NCI-H69 (cell line): ENCODE data around the gene HS1BP3.
A peak's percentile ranks its signal among the peaks of the same experiment; 100 is the strongest.

Source experiments
- DNase-seq: peaks from one replicate; lab custom pipeline; 2025; lab: John Stamatoyannopoulos, UW

Gene HS1BP3

DNA sequence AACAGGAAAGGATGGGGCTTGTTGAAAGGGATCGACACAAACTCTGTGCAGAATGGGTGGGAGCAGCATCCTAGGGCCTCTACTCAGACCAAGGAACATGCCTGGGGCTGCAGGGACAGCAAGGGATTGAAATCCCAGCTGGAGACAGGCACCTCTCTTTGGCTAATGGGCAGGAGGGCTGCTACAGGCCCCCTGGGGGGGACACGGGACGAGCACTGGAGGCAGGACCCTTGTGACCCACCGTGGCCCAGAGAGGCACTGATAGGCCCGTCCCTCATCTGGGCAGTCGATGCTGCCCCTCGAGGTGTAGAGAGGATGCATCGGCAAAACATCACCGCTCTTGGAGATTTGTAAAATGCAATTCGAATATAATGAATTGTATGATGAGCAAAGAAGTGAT lies 5.1 kb downstream of the HS1BP3 start:
- no peak for DNase-seq

DNA sequence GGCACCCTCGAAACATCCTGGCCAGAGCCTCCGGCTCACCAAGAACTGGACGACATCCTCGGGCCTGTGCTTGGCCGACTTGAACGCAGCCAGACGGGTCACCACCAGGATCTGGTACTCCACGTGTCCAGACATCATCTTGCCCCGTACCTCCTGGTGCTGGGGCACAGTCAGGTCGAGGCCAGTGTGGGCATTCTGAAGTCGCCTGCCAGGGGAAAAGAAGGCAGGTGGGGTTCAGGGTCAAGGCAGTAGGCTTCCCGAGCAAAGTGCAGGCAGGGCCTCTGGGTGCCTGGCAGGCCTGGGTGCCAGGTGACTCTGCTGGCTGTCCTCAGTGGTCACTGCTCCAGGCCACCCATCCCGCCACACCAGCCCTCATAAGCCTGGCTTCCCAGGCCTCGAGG lies 5.6 kb downstream of the HS1BP3 start:
- DNase-seq: no peak

DNA sequence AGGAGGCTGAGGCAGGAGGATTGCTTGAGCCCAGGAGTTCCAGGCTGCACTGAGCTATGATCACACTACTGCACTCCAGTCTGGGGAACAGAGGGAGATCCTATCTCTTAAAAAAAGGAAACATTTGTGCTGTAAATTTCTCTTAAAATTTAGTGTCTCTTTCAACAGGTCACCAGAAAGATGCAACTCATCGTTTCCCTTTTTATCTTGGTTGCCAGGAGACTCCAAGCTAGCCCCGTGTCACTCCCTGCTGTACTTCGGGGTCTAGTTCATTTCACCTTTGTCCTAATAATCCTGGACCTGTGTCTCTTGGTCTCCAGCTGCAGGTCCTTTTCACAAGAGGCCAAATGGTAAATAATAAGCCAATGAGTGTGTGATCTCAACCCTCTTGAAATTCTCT lies 7.1 kb downstream of the HS1BP3 start:
- DNase-seq: no peak

DNA sequence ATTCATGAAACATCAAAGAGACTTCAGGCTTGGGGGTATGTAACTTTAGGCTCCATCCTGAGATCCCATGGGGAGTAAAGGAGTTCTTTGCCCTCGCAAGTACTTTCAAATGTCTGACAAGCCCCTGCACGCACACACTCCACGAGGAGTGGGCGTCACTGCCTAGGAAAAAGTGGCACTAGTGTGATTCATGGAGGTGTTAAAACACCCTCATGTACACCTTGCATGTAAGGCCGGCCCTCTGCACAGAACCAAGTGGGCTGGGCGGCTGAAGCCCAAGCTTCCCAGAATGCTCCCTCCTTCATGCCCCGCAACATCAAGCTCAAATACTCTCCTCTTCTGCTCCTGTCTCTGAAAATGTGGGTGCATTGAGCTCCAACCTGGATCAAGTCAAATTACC lies 7.8 kb downstream of the HS1BP3 start:
- DNase-seq: no peak

DNA sequence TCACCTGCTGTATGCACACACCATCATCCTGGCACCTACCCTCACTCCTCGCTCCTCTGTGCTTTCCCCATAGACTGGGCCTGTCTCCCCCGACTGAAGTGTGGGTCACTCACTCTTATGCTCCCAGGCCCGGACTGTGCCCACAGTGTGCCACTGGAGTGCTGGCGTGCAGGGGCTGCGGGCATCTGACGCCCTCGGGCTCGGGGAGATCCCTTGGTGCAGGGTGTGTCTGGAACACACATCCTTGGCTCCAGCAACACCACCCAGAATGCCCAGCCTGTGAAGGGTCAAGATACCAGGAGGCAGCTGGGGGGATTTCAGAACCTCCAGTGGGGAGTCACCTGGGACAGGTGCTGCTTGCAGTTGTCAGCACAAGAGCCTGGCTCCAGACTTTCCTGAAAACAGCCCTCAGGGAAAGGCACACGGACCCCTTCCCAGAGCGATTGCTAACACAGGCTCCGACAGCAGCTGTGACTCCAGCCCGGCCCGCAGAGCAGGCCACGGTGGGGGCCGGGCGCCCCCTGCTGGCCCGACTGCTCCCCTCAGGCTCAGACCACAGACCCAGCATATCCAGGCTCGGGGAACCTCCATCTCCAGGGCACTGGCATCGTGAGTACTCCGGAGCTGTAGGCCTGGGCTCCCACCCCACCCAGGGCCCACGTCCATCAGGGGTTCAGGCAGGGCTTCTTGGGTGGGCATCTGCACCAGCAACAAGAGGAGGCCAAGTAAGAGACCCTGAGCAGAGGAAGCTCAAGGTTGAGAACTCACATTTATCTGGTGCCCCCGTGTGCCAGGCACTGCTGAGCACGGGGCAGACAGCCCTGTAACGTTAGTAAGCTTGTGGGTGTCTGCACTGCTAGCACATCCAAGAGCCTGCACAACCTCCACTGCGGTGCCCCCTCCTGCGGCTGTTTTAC lies 8.6 kb downstream of the HS1BP3 start:
- DNase-seq: peak; percentile 51

DNA sequence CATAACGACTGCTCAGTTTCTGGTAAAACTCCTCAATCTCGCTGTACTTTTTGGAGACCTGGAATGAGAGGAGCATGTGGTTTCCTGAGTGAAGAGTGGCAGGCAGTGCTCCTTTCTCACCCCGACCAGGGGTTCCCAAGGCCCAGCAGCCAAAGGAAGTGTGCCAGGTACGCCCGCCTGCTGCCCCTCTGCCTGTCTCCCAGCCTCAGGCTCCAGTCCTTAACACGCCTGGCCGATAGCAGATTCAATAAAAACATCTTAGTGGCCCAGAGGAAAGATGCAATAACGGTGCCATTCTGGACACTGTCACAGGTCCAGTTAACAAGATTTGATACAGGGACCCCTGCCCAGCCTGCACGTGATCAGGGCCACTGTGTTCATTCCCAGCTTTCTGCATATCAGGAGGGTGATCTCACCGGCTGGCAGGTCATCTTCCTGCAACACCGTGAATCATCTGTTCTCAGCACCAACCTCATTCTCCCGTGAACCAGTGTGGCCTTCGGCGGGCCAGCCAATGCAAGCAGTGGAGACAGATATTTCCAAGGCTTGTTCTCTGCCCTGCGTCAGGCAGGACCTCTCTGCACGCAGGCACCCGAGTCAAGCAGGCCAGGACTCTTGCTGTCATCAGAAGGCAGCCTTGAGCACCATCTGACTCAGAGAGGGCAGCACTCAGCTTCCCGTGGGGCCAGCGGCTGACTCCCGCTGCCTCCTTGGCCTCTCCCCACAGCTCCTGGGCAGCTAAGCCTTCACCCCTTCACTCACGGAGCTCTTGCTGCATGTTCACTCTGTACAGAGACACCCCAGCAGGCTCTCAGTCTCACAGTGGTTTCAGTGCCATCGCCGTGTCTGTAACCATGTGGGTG lies 9.5 kb downstream of the HS1BP3 start:
- no peak for DNase-seq

DNA sequence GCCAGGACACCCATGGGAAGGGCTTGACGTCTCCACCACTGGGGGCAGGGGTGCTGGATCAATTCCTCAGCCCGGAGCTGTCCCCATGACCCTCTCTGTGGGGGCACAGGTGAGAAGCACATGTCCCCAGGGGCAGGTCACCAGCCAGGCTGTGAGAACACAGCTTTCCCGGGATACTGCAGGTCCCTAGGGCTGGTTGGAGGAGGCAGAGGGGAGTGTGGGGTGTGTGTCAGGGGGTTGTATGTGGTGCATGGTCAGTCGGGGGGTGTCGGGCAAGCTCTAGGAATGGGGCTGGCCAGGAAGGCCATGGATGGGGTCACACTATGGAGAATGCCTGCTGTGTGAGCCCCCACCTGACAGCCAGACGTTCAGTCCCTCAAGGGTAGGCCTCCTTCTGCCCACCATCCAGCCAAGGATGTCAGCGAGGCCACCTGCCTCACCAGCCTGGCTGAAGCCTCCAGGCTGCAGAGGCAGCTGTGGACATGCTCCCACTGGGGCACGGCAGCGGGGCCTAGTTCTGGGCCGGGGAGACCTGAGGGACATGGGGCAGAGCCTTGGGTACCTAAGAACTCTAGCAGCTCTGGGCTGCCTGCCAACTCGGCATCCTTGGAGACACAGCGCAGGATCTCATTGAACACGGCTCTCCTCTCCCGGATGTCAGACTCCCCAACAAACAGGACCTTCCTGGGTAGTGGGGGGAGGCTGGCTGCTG lies 10.3 kb downstream of the HS1BP3 start:
- no peak for DNase-seq

DNA sequence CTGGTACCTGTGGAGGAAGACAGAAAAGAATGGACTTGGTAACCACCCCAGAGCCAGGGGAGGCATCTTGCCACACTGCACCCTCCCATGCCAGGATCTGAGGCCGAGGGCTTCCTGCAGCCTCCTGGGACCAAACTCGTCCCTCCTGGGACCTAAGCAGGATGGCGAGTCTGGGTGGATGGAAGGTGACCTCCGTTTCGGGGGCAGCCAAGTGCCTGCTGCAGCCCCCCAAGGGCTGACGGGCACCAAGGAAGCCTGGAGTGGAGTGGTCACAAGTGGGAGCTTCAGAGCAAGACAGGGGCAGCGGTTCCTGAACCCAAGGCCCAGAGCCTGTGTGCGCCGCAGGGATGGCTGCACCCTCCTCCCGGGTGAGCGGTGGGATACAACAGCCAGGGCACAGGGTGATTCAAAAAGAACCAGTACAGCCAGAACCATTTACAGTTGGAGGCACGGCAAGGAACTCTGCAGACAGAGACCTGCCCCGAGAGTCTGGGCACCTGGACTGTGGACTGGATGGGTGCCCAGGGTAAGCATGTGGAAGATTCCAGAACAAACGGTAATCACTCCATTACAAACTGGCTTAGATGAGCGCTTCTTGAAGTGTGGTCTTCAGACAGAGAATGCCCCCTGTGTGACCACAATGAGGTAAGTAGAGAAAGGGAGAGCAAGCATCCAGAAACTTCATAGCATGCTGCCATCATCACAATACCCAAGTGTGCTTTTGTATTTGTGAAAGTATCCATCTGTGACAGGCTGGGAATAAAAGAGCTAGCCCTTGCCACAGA lies 12.1 kb downstream of the HS1BP3 start:
- no peak for DNase-seq

DNA sequence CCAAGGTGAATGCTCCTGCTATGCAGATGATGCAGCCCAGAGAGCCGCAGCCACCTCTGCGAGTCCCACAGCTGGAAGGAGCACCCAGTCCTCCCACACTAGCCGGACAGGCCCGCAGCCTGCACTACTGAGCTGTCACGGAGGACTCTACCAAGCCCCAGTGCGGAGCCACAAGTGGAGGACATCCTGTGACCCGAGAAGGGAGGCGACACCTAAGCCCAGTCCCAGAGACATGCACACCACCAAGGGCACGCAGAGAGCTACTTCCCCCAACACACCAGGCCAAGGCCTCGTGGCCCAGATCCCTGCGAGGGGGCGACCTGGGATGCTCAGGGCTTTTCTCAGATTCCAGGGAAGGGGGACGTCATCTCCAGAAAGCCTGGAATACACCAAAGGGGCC lies 12.9 kb downstream of the HS1BP3 start:
- DNase-seq: no peak

DNA sequence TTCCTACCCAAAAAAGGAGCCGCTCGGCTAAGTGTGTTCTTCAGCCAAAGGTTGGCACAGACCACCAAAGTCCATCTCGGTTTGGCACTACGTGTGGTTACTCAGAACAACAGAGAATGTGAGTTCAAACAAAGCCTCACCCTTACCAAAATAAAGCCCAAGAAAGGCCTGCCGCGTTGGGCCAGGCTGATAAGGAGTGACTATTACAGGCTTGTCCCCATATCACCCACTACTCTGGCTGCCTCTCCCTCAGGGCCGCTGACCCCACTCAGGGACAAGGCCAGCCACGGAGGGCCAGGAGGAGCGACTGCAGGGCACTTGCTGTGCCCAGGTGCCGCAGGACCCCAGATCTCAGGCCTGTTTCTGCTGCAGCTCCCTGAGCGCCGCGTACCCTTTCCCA lies 13.8 kb downstream of the HS1BP3 start:
- DNase-seq: no peak

DNA sequence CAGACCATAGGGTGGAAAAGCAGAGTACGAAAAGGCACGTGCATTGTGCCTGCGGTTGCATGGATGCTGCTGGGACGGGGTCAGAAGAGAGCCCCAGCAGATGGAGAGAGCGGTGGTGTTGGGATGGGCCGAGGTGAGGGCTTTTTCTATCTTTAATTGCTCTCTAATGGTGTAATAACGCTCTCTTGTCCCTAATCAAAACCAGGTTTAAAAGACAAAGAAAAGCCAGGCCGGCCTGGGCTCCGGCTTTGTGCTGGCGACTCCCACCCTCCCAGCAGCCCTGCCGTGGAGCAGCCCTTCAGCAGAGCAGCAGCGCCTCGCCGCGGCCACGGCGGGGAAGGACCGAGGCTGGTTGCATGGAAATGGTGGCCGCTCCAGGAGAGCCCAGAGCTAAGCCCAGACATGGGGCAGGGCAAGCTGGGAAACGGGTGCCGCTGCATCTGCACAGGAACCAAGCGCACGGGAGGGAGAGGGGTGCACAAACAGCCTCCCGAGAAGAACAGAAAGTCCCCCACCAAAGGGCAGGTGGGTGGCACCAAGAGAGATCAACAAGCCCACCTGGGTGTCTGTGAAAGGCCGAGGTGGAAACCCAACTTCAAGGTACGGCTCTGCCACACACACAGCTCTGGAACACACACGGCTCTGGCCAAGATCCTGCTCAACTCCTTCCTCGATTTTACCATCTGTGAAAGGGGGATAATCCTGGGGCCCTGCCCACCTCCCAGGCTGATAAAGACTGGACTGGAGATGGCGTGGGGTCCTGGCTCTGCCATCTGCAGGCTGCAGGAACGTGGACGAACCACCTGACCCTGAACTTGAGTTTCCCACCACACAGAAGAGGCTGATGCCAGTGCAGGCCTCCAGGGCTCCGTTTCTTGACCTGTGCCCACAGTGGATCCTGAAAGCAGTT lies 15.0 kb downstream of the HS1BP3 start:
- peak; percentile 75 for DNase-seq

DNA sequence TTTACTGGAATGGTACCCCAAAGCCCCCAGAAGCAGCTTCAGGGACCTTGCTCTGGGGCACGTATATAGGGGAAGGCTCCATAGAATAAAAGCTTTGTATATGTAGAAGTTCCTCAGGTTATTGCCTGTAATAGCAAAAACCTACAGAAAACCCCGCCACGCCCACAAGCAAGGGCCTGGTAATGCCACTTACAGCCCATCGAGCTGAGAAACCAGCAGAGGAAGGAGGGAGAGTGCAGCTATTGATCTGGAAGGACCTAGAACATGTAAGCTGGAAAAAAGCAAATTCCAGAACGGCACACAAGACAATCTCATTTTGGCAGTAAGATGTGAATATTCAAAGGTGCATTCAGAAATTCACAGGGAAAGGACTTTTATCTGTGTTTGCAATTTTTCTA lies 15.8 kb downstream of the HS1BP3 start:
- peak; percentile 3 for DNase-seq

DNA sequence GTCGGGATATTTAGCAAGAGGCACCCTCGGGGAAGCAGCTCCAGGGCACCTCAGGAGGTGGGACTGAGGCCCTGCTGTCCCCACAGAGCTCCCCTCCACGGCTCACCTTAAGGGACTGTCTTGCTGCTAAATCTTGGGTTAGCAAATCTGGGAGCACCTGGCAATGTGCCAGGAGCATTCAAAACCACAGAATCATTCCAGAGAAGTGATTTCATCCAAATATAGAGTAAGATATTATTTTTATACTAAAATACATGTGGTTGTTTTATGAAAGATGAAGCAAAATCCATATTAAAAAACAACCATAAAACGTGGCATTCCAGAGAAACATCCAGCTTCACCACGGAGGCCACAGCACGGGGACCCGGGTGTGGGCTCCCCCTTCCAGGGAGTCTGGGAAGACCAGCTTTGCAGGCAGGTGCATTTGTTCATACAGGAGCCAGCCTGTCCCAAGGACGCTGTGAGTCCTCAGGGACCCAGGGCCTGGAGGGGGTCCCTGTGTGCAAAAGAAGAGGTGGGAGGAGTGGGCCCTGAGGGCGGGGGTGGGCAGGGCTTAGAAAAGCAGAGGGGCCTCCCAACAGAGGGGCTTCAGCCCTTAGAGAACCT lies 16.3 kb downstream of the HS1BP3 start:
- peak; percentile 10 for DNase-seq

DNA sequence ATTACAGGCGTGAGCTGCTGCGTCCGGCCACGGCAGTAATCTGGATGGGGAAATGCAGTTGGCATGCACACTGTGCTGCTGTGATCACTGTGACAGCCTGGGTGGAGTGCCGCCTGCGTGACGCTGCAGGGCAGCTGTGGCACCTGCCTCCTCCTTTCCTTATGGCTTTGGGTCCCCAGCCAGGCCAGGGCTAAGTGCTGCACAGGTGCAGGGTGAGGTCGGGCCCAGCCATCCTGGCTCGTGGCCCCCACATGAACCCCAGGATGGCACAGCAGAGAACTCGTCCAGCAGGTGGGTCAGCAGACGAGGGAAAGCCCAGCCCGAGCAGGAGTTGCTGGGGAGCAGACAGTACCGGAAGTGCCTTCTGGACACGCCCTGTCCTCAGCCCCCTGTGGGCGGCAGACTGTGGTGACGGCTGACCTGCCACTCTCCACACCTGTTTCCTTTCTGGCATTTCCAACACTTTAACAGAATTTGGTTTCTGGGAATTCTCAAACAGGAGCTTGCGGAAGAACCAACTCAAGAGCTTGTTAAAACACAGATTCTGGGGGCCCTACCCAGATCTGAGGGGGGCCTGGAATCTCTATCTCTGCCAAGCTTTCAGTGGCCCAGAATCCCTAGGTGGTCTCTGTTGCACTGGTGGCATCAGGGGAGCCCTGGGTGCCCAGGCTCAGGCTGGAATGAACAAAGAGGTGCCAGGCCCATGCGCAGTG lies 16.9 kb downstream of the HS1BP3 start:
- DNase-seq: peak; percentile 65

DNA sequence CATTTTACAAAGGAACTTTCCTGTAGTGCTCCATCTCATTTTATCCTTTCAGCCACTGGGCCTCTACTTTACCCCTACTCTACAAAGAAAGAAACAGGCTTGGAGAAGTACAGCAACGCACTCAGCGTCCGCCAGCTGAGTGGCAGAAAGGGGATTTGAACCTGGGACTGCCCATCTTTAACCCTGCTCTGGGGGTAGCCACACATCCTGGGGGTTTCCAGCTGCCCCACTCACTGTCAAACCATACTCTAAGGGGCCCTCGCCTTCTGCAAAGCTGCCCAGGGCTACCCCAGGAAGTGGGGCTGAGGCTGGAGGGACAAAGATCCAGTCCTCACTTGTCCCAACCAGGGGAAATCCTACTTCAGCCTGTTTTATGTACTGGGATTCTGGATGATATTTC lies 17.9 kb downstream of the HS1BP3 start:
- no peak for DNase-seq

DNA sequence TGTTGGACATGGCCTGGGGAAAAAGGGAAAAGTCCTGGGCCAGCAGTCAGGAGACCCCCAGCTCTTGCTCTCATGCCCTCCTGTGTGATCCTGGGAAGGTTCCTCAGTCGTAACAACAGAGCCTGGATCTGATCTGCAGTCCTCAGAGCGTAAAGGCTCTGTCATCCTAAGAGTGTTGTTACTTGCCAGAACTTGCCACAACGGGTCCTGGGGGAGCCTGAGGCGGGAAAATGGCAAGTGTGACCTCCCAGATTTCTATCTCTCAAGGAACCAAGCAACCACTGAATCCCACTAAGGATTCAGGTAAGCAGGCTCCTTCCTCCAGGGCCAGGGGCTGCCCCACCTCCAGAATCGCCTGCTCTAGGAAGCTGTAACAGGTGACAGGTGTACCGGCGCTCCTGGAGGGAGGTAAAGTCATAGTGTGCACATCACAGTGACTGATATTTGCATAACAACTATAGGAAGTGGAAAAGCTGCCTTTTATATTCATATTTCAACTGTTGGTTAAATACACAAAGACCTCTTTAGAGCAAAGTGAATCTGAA lies 18.4 kb downstream of the HS1BP3 start:
- no peak for DNase-seq

DNA sequence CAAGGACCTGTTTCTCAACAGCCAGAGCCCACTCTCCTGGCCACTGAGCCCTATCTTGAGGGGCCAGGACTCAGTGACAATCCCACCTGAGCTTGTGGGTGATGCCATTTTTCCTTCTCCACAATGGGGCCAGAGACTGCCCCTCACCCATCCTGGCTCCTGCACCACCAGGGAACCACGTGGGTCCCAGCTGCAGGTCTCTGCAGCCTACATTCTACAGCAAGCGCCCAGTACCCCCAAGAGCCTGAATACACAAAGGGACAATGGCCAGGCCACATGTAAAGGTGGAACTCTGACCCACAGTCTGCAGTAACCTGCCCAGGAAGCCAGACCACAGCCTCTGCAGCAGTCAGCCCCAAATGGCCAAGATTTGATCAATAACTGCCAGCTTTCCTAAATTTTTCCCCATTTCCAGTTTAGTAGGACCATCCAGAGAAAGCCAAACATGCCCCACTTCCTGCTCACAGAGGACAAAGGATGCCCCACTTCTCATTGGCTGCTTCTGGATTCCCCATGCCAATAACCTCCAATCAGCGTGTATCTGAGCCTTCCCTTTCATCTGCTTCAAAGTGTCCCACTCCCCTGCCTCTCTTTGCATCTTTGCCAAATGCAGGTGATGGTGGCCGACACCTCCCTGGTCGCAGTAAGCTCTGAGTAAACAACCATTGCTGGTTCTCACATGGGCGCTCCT lies 19.1 kb downstream of the HS1BP3 start:
- DNase-seq: no peak

DNA sequence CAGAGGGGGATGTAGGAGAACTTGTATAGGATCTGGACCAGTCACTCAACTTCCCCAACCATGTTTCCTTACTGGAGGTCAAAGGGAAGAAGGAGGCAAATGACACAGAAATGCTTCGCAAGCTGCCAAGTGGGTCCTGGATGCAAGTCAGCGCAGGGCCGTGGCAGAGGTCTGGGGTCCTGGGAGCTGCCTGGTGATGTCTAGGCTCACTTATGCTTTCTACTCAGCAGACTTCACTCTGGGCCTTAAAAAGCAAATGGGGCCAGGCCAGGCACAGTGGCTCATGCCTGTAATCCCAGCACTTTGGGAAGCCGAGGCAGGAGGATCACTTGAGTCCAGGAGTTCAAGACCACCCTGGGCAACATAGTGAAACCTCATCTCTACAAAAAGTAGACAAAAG lies 19.9 kb downstream of the HS1BP3 start:
- no peak for DNase-seq
